Adrenal gland (tissue), 5 donors: ENCODE results near the gene NFIB.

Experiments
- POLR2A ChIP-seq, 2 donors: fragments of 450-650 bp; IDR thresholded peaks; one replicate each; pipeline ENCODE4 v1.6.1; 2017; ENCODE audit warnings: antibody characterized with exemption in 2 of 2, mild to moderate bottlenecking in 2 of 2, moderate library complexity in 1 of 2
- TF ChIP-seq, protein P1 (sequence below), 6 experiments: fragments of 450-650 bp in 4 of 6; fragments of 200-600 bp in 2 of 6; sonication (generic) in 1 of 6; IDR thresholded peaks; 1 replicate in 5 of 6; 2 replicates in 1 of 6; pipeline versions ENCODE4 v1.5.1 to v1.8.0; 2016 to 2021; ENCODE audit warnings: antibody characterized with exemption in 6 of 6, mild to moderate bottlenecking in 2 of 6, moderate library complexity in 1 of 6
- donor health status: DM: no; HTN: no; CAD: no.

DNA sequence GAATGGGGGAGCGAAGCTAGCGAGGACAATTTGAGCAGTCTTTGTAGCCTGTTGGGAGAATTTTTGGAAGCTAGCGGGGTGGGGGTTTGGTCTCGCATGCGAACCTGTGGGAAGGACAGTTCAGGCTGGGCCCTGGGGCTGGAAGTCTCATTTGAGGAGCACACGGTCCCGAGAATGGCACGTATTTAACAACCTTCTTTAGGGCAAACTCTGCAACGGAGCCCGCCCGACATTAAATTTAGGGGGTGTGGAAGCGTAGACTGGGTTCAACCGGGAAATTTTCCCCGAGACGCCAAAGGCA lies 35.2 kb upstream of the NFIB start:
- TF ChIP-seq, protein P1, sequence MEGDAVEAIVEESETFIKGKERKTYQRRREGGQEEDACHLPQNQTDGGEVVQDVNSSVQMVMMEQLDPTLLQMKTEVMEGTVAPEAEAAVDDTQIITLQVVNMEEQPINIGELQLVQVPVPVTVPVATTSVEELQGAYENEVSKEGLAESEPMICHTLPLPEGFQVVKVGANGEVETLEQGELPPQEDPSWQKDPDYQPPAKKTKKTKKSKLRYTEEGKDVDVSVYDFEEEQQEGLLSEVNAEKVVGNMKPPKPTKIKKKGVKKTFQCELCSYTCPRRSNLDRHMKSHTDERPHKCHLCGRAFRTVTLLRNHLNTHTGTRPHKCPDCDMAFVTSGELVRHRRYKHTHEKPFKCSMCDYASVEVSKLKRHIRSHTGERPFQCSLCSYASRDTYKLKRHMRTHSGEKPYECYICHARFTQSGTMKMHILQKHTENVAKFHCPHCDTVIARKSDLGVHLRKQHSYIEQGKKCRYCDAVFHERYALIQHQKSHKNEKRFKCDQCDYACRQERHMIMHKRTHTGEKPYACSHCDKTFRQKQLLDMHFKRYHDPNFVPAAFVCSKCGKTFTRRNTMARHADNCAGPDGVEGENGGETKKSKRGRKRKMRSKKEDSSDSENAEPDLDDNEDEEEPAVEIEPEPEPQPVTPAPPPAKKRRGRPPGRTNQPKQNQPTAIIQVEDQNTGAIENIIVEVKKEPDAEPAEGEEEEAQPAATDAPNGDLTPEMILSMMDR (IDR thresholded peaks at IDR 0.05) = no peak
- TF ChIP-seq POLR2A (IDR thresholded peaks at IDR 0.05) = no peak
